Effector CD8-positive, alpha-beta T cell (primary cell): Measurements from ENCODE around the gene GABRB2.

Experiments used
- DNase-seq: peaks from one replicate; lab custom pipeline; 2025; lab: John Stamatoyannopoulos, UW

Gene GABRB2

GRCh38 chr5:161387121-161387520 is 159.4 kb downstream of the GABRB2 start:
- no peak for DNase-seq

- DNase-seq: no peak
Observed at GRCh38 chr5:161385027-161385426, 161.5 kb downstream of the GABRB2 start.

- no peak for DNase-seq
Observed at GRCh38 chr5:161382685-161383084, 163.8 kb downstream of the GABRB2 start.

GRCh38 chr5:161380486-161380885 is 166.0 kb downstream of the GABRB2 start:
- no peak for DNase-seq

GRCh38 chr5:161378701-161379100 is 167.8 kb downstream of the GABRB2 start:
- no peak for DNase-seq

GRCh38 chr5:161376034-161376433 is 170.5 kb downstream of the GABRB2 start:
- no peak for DNase-seq

GRCh38 chr5:161373345-161373707 is 173.2 kb downstream of the GABRB2 start:
- no peak for DNase-seq

- DNase-seq: no peak
Observed at GRCh38 chr5:161372682-161373344, 173.7 kb downstream of the GABRB2 start.

- no peak for DNase-seq
Observed at GRCh38 chr5:161369022-161369421, 177.5 kb downstream of the GABRB2 start.

- DNase-seq: no peak
Observed at GRCh38 chr5:161358446-161358845, 188.1 kb downstream of the GABRB2 start.

GRCh38 chr5:161344234-161344633 is 202.3 kb downstream of the GABRB2 start:
- no peak for DNase-seq

- no peak for DNase-seq
Observed at GRCh38 chr5:161342886-161343285, 203.6 kb downstream of the GABRB2 start.

- no peak for DNase-seq
Observed at GRCh38 chr5:161340012-161340411, 206.5 kb downstream of the GABRB2 start.

- DNase-seq: no peak
Observed at GRCh38 chr5:161333194-161333880, 213.2 kb downstream of the GABRB2 start.

- DNase-seq: no peak
Observed at GRCh38 chr5:161332343-161332742, 214.2 kb downstream of the GABRB2 start.

GRCh38 chr5:161314033-161314432 is 232.5 kb downstream of the GABRB2 start:
- DNase-seq: no peak

GRCh38 chr5:161312882-161313281 is 233.6 kb downstream of the GABRB2 start:
- DNase-seq: no peak

GRCh38 chr5:161311965-161312364 is 234.6 kb downstream of the GABRB2 start:
- no peak for DNase-seq

GRCh38 chr5:161311146-161311708 is 235.3 kb downstream of the GABRB2 start:
- no peak for DNase-seq

- no peak for DNase-seq
Observed at GRCh38 chr5:161306351-161306995, 240.1 kb downstream of the GABRB2 start.

GRCh38 chr5:161305601-161306000 is 240.9 kb downstream of the GABRB2 start:
- no peak for DNase-seq

GRCh38 chr5:161302559-161302958 is 244.0 kb downstream of the GABRB2 start:
- no peak for DNase-seq

- DNase-seq: no peak
Observed at GRCh38 chr5:161301586-161301985, 244.9 kb downstream of the GABRB2 start.
